ENCODE results near the gene PNMT.

GRCh38 chr17:39711851-39712250, 43.6 kb downstream of the PNMT start:
- TF ChIP-seq EZH2 (IDR thresholded peaks at IDR 0.05; ENCODE audit: borderline replicate concordance, insufficient read depth, low read depth, low read length, poor library complexity, severe bottlenecking) (no peak), CTCF (IDR thresholded peaks at IDR 0.05) (no peak)
